Activated T-cell treated with anti-CD3 and anti-CD28 coated beads for 48 hours (primary cell): ENCODE measurements around the gene BCOR.

Experiments used
- DNase-seq: peaks from one replicate; pipeline ENCODE4 v3.0.0-alpha.2; 2020; ENCODE audit warnings: low read depth

The BCOR gene

GRCh38 chrX:40019541-40019940, 78.2 kb downstream of the BCOR start:
- no peak for DNase-seq

GRCh38 chrX:40018041-40018440, 79.7 kb downstream of the BCOR start:
- no peak for DNase-seq

- no peak for DNase-seq
Measured at GRCh38 chrX:40016749-40017148, 81.0 kb downstream of the BCOR start.

GRCh38 chrX:40015693-40016092, 82.1 kb downstream of the BCOR start:
- no peak for DNase-seq

DNA sequence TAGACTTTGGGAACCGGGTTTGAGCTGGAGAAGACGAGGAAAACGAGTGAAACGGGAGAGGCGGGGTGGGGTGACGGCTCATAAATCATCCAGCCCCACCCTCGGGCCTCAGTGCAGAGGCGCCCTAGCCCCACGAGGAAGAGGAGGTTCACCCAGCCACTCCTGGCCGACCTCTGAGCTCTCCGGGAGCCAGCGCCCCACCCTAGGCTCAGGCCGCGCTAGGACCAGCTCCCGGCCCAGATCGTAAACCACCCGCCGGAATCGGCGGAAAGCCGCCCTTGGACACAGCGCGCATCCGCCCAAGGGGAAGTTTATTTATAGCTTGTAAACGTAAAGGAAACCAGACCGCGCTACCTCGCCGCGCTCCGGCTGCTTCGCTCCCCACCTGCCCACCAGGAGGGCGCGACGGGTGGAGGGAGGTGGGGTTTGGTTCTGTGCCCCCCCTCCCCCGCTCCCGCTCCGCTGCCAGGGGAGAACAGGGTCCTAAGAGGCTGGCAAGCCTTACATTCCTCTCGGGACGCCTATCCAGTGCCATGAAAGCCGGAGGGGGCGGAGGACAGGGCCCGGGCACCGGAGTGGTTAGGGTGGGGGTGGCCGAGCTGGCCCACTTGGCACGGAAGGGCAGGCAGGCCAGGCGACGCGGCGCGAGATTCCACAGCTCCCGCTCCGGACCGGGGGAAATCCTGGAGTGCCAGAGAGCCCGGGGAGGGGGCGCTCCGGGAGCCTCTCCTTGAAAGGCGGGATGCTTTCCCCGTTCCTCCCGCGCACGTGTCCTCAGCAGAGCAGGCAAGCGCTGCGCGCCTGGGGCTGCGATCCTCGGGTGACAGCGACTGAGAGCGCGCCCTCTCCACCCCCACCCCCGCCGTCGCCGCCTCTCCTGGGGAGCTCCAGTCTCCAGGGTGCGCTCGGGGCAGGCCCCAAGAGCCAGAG, 84.2 kb downstream of the BCOR start:
- DNase-seq = no peak

DNA sequence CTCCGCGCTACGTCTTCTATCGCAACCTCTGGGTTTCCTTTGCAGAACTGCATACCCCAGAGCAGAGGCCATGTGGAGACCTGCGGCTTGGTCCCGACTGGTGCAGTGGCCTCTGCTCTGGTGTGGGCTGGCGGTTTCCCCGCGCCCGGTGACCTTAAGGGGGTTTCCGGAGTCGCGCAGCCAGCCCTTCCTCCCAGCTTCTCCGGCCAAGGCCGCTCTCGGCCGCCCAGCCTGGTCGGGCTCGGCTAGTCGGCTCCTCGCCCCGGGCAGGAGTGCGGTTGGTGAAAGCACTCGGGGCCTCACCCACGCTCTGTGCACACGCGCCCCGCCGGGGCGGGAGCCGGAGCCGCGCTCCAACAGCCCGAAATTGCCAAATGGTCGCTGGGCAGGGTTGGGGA, 84.9 kb downstream of the BCOR start:
- no peak for DNase-seq

DNA sequence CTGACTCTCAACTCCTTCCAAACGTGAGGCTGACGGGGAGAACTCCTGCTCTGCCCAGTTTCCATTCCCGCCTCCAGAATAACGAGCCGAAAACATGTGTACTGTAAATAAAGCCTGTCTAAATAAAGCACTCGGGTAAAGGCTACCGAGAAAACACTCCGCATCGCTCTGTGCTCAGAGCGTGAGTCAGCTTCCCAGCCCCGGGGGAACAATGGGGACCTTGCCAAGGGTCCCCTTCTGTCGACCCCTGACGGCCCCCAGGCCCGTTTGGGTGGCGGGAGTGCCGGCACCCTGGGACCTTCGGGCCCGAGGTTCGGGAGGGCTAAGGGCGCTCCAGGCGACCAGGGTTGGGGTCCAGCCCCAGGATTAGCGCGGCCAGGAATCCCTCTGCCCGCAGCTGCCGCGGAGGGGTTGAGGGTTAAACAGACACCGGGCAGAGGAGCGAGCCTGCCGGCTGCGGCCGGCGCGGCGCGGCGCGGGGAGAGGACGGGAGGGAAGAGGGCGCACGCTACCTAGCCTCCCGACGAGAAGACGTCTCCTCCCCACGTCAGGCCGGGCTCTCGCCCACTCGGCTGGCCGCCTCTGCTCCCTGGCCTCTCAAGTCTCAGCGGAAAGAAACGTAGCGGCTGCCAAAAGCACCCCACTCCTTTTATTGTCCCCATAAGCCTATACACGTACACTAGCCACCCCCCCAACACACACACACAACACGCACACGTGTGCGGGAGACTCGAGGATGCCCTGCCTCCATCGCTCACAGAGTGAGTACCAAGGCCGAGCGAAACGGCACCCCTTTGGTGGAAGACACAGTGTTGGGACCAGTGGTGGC, 85.5 kb downstream of the BCOR start:
- no peak for DNase-seq

- DNase-seq = no peak
Measured at GRCh38 chrX:40011322-40012038, 86.3 kb downstream of the BCOR start.

DNA sequence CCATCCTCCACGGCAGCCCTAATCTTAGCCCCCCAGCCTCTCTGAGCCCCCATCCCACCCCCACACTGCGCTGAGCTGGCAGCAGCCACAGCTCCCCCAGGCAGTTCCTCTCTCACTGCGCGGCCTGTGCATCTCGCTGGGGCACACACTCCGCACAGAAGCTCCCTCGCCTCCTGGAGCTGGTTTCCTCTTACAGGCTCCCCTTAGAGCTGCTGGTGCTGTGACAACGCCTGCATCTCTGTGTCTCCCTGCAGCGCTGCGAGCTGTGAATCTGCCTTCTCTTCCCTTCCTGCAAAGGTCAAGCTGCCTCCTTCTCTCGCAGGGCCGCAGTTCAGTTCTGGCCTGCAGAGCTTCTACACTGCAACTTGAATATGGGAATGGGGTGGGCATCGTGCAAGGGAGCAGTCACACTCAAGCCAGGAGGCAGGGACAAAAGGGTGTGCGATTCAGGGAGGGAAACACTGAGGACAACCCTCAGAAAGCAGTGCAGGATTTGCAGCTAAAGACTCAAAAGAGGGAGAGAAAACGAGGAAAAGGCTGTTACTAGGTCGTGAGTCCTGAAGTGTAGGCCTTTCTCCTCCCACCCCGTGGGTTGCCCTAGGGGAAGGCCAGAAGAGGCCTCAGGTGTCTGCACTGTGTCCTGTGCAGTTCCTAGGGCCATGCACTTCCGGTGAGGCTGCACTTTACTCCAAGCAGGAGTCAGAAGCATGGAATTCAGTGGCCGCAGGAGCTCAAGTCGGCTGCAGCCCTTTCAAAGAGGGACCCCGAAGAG, 87.0 kb downstream of the BCOR start:
- DNase-seq = no peak

DNA sequence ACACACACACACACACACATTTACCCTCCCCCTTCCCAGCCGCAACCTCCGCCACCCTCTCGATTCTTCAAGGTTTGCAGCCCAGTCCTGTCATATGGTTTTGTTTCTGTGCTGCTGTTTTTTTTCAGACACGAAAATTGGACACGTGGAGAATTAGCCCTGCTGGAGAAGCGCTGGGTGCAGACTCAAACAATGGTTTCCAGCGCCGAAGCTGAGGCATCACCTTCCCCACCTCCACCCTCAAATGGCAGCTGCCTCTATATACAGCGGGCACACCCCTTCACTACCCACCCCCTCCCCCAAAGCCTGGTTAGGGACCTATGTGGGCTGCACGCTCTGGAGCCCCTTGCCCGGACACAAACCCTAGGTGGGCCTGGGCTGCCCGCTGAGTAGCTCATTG, 87.9 kb downstream of the BCOR start:
- no peak for DNase-seq

GRCh38 chrX:40009462-40009851, 88.3 kb downstream of the BCOR start:
- no peak for DNase-seq

DNA sequence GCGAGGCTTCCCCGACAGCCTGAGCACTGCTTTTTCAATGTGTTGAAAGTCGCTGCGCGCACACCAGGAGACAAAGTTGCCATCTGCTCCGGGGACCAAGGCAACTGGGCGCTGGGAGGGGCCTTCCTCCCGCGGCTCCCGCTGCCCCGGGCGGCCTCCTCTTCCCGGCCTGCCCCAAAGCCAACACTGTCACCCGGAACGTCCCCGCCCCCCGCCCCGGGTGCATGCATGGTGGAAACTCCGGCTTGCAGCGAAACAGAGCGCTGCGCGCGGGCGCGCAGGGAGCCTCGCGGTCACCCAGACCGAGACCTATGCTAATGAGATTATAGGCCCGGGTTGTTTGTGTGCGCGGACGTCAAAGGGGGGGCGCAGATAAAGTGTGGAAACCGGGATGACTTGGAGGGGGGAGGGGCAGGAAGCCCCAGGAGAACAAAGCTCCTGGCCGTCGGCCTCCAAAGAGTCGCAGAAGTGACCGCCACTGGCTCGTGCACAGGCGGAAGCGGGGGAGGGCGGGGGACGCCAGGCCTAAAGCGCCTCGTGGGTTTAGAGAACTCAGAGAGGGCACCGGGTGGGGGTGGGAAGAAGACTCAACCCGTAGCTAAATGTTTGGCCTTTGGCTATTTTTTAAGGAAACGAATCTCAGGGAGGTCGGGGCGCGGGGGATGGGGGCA, 88.8 kb downstream of the BCOR start:
- peak; percentile 30 for DNase-seq

DNA sequence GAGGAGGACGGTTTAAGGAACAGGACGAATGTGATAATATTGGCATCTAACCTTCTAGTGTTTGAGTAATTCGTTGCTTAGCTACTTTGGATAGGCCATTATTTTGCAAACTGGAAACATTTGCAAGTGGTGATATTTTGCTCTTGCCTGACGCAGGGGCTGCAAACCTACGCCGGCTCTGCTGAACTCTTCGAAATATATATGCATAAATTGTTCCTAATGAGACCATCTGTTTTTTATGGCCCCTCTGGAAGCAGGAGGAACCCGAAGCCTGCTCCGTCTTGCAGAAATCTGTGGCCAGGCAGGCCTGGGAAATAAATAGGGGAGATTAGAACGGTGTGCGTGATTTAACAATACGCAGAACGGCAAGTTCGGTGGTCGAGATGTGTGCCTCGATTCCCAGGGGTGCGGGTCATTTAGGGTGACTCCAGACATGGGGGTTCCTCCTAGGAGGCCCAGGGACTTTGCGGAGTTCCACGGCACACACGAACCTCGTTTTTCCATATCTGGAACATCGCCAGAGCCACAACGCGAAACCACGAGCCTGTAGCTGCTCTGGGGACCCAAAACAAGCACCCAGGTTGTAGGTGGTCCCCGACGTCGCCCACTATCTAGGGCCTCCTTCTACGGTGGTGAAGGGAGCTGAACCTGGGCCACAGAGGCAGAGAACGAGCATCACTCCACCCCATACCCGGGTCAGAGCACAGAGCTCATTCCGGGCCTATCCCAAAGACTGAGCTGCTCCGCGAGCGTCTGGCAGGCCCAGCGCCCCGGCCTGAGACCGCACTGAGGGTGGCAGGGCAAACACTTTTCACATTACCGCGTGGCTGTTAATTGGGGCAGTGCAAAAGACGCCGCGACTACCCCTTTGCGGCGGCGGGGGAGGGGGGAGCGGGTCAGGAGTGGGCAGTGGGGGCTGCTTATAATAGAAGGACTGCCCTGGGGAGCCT, 89.7 kb downstream of the BCOR start:
- DNase-seq = no peak

GRCh38 chrX:40007131-40007755, 90.5 kb downstream of the BCOR start:
- DNase-seq = no peak

- peak; percentile 27 for DNase-seq
Measured at GRCh38 chrX:40006106-40007017, 91.4 kb downstream of the BCOR start.

- no peak for DNase-seq
Measured at GRCh38 chrX:40005292-40006011, 92.3 kb downstream of the BCOR start.

- no peak for DNase-seq
Measured at GRCh38 chrX:40004921-40005291, 92.9 kb downstream of the BCOR start.

DNA sequence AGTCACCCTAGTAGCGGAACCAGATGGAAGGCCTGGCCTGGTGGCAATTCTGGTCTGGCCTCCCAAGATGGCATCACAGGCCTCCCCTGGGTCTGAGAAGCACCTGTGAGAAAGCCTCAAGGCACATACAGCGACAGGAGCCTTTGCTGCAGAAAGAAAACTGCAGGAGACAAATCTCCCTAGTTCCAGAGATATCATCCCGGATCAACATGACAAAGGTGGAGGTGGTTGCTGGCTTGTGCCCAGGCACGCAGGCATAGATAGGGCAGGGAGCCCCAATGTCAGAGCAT, 93.6 kb downstream of the BCOR start:
- no peak for DNase-seq
